Neural progenitor cell (in vitro differentiated cells): ENCODE data around the gene TM2D3. TPM values are rescaled to one million over a fixed set of nuclear protein-coding genes. Genes with fewer than 3 reads are reported as not detected.

Source experiments
- DNase-seq: peaks from one replicate; pipeline ENCODE4 v3.0.0-alpha.2; 2016; ENCODE audit warnings: low spot score
- H2AFZ ChIP-seq: fragments of 200-600 bp; sonication (generic); replicated peaks from 2 replicates; pipeline ENCODE4 v1.6.1; 2016; ENCODE audit warnings: antibody characterized with exemption
- H3F3A ChIP-seq: fragments of 200-600 bp; sonication (generic); 2 replicates; pipeline ENCODE4 v1.6.1; 2016; ENCODE audit warnings: antibody characterized with exemption, low read depth
- H3K27ac ChIP-seq: fragments of 200-600 bp; sonication (generic); 2 replicates; pipeline ENCODE4 v1.5.1; 2016; ENCODE audit warnings: mild to moderate bottlenecking
- H3K27me3 ChIP-seq: fragments of 200-600 bp; sonication (generic); 2 replicates; pipeline ENCODE4 v1.6.1; 2016; ENCODE audit warnings: mild to moderate bottlenecking, moderate library complexity
- H3K36me3 ChIP-seq: fragments of 200-600 bp; sonication (generic); 2 replicates; pipeline ENCODE4 v1.5.1; 2016
- H3K4me1 ChIP-seq: fragments of 200-600 bp; sonication (generic); 2 replicates; pipeline ENCODE4 v1.6.1; 2016; ENCODE audit warnings: mixed run types
- H3K4me2 ChIP-seq: fragments of 200-600 bp; sonication (generic); 2 replicates; pipeline ENCODE4 v1.6.1; 2016
- H3K4me3 ChIP-seq: fragments of 200-600 bp; sonication (generic); 2 replicates; pipeline ENCODE4 v1.5.1; 2016
- H3K79me2 ChIP-seq: fragments of 200-600 bp; sonication (generic); 2 replicates; pipeline ENCODE4 v1.6.1; 2016; ENCODE audit warnings: low read depth
- H3K9ac ChIP-seq: fragments of 200-600 bp; sonication (generic); 2 replicates; pipeline ENCODE4 v1.6.1; 2016
- H3K9me3 ChIP-seq: fragments of 200-600 bp; sonication (generic); 2 replicates; pipeline ENCODE4 v1.5.1; 2016; ENCODE audit warnings: low read depth
- H4K20me1 ChIP-seq: fragments of 200-600 bp; sonication (generic); 2 replicates; pipeline ENCODE4 v1.6.1; 2016; ENCODE audit warnings: low read depth
- H3K27ac Mint-ChIP-seq: 3 replicates; pipeline ENCODE4 v1.8.0; 2021; ENCODE audit warnings: mixed read lengths
- H3K27me3 Mint-ChIP-seq: 2 replicates; pipeline ENCODE4 v1.8.0; 2022; ENCODE audit warnings: low read depth, mild to moderate bottlenecking, inconsistent platforms, moderate library complexity, mixed read lengths; ENCODE audit not compliant: insufficient read depth
- H3K36me3 Mint-ChIP-seq: 3 replicates; pipeline ENCODE4 v1.8.0; 2021; ENCODE audit warnings: mixed read lengths
- H3K4me1 Mint-ChIP-seq: 3 replicates; pipeline ENCODE4 v1.8.0; 2021; ENCODE audit warnings: mixed read lengths
- H3K4me3 Mint-ChIP-seq: 3 replicates; pipeline ENCODE4 v1.8.0; 2021; ENCODE audit warnings: mild to moderate bottlenecking, moderate library complexity, mixed read lengths
- H3K9me3 Mint-ChIP-seq: 3 replicates; pipeline ENCODE4 v1.8.0; 2020; ENCODE audit warnings: mixed read lengths
- CTCF ChIP-seq: fragments of 200-600 bp; sonication (generic); IDR thresholded peaks from 2 replicates; pipeline ENCODE4 v1.5.1; 2017; ENCODE audit warnings: antibody characterized with exemption, mild to moderate bottlenecking
- EZH2 ChIP-seq: fragments of 200-600 bp; sonication (generic); IDR thresholded peaks from 2 replicates; pipeline ENCODE4 v1.6.1; 2017; ENCODE audit warnings: antibody characterized with exemption, mild to moderate bottlenecking, moderate library complexity
- EZH2phosphoT487 ChIP-seq: fragments of 200-600 bp; sonication (generic); IDR thresholded peaks from 2 replicates; pipeline ENCODE4 v1.6.1; 2017; ENCODE audit warnings: antibody characterized with exemption
- total RNA-seq: library from RNA; depleted of rRNA; stranded (reverse); fragments of >200 nt; gene quantifications from 2 replicates; pipeline ENCODE4 v1.2.3, GENCODE V29; 2015; ENCODE audit warnings: low replicate concordance

TM2D3 gene
- total RNA-seq, 1 donor from 2014 or later: 58.4 TPM

GRCh38 chr15:101689901-101690300, 37.7 kb upstream of the TM2D3 start:
- Histone ChIP-seq H2AFZ (no peak overlapping the region), H3F3A (no peaks in the 10 kb centered on the region), H4K20me1 (no peaks in the 10 kb centered on the region), H3K4me3 (no peak overlapping the region), H3K36me3 (no peaks in the 10 kb centered on the region), H3K27ac (no peak overlapping the region), H3K4me1 (no peaks in the 10 kb centered on the region), H3K79me2 (no peaks in the 10 kb centered on the region), H3K9me3 (no peaks in the 10 kb centered on the region), H3K9ac (no peak overlapping the region), H3K27me3 (no peaks in the 10 kb centered on the region), H3K4me2 (no peak overlapping the region)
- TF ChIP-seq EZH2phosphoT487 (no peak), CTCF (no peak), EZH2 (no peak)
- Mint-ChIP-seq H3K36me3 (peaks cover 11% of the 10 kb centered on the region), H3K27me3 (peaks cover 7% of the 10 kb centered on the region), H3K9me3 (no peaks in the 10 kb centered on the region), H3K27ac (no peak overlapping the region), H3K4me1 (no peaks in the 10 kb centered on the region), H3K4me3 (no peak overlapping the region)
- DNase-seq: no peak

GRCh38 chr15:101686718-101687117, 34.5 kb upstream of the TM2D3 start:
- Histone ChIP-seq H3K79me2 (no peaks in the 10 kb centered on the region), H3K4me2 (no peak overlapping the region), H3K4me3 (no peak overlapping the region), H3K4me1 (no peaks in the 10 kb centered on the region), H2AFZ (no peak overlapping the region), H3K9me3 (no peaks in the 10 kb centered on the region), H3K36me3 (no peaks in the 10 kb centered on the region), H3F3A (no peaks in the 10 kb centered on the region), H4K20me1 (no peaks in the 10 kb centered on the region), H3K27me3 (no peaks in the 10 kb centered on the region), H3K27ac (no peak overlapping the region), H3K9ac (no peak overlapping the region)
- no peak overlapping the region for H3K27ac Mint-ChIP-seq
- no peaks in the 10 kb centered on the region for H3K4me1 Mint-ChIP-seq
- H3K4me3 Mint-ChIP-seq: no peak overlapping the region
- H3K36me3 Mint-ChIP-seq: peaks cover 8% of the 10 kb centered on the region
- TF ChIP-seq EZH2: no peak
- TF ChIP-seq CTCF: no peak
- TF ChIP-seq EZH2phosphoT487: no peak
- DNase-seq: no peak
- no peaks in the 10 kb centered on the region for H3K9me3 Mint-ChIP-seq
- H3K27me3 Mint-ChIP-seq: peaks cover 1% of the 10 kb centered on the region

- no peak overlapping the region for H3K27ac Mint-ChIP-seq
- TF ChIP-seq EZH2phosphoT487 (no peak), EZH2 (no peak), CTCF (no peak)
- Histone ChIP-seq H3K36me3 (no peaks in the 10 kb centered on the region), H3K9ac (no peak overlapping the region), H3K27me3 (no peaks in the 10 kb centered on the region), H3K79me2 (no peaks in the 10 kb centered on the region), H3K9me3 (no peaks in the 10 kb centered on the region), H3K4me2 (no peak overlapping the region), H3K4me1 (no peaks in the 10 kb centered on the region), H4K20me1 (no peaks in the 10 kb centered on the region), H3K4me3 (no peak overlapping the region), H2AFZ (no peak overlapping the region), H3K27ac (no peak overlapping the region), H3F3A (no peaks in the 10 kb centered on the region)
- H3K36me3 Mint-ChIP-seq: peaks cover 5% of the 10 kb centered on the region
- no peaks in the 10 kb centered on the region for H3K9me3 Mint-ChIP-seq
- no peak for DNase-seq
- no peaks in the 10 kb centered on the region for H3K27me3 Mint-ChIP-seq
- no peaks in the 10 kb centered on the region for H3K4me1 Mint-ChIP-seq
- H3K4me3 Mint-ChIP-seq: no peak overlapping the region
Observed at GRCh38 chr15:101684877-101685276, 32.7 kb upstream of the TM2D3 start.

GRCh38 chr15:101684384-101684783, 32.2 kb upstream of the TM2D3 start:
- Histone ChIP-seq H2AFZ (no peak overlapping the region), H3K27me3 (no peaks in the 10 kb centered on the region), H3K4me2 (no peak overlapping the region), H3F3A (no peaks in the 10 kb centered on the region), H3K9ac (no peak overlapping the region), H3K4me1 (no peaks in the 10 kb centered on the region), H3K27ac (no peak overlapping the region), H3K4me3 (no peak overlapping the region), H3K36me3 (no peaks in the 10 kb centered on the region), H3K9me3 (no peaks in the 10 kb centered on the region), H4K20me1 (no peaks in the 10 kb centered on the region), H3K79me2 (no peaks in the 10 kb centered on the region)
- no peak for TF ChIP-seq EZH2phosphoT487
- H3K9me3 Mint-ChIP-seq: no peaks in the 10 kb centered on the region
- no peak overlapping the region for H3K4me3 Mint-ChIP-seq
- no peak for DNase-seq
- H3K36me3 Mint-ChIP-seq: peaks cover 5% of the 10 kb centered on the region
- H3K27me3 Mint-ChIP-seq: no peaks in the 10 kb centered on the region
- no peak overlapping the region for H3K27ac Mint-ChIP-seq
- no peaks in the 10 kb centered on the region for H3K4me1 Mint-ChIP-seq
